Fibroblast of pulmonary artery (primary cell): Measurements from ENCODE around the gene NPNT.

Experiments
- DNase-seq: peaks from one replicate; pipeline ENCODE4 v3.0.0-alpha.2; 2010; ENCODE audit warnings: low read depth
- H3K4me3 ChIP-seq: replicated peaks from 2 replicates; pipeline ENCODE4 v1.5.1; 2011; ENCODE audit warnings: low read depth, mild to moderate bottlenecking, control low read depth, low read length, moderate library complexity
- CTCF ChIP-seq: IDR thresholded peaks from 2 replicates; pipeline ENCODE4 v1.5.1; 2011; ENCODE audit warnings: mild to moderate bottlenecking, control low read depth, low read length, inconsistent platforms; ENCODE audit errors: missing control alignments

The NPNT gene

GRCh38 chr4:106011387-106011786, 116.1 kb downstream of the NPNT start:
- no peak overlapping the region for H3K4me3 ChIP-seq
- no peak for DNase-seq
- TF ChIP-seq CTCF, result no peak

GRCh38 chr4:106017975-106018374, 122.7 kb downstream of the NPNT start:
- no peak overlapping the region for H3K4me3 ChIP-seq
- DNase-seq, result no peak
- no peak for TF ChIP-seq CTCF

- no peak for TF ChIP-seq CTCF
Observed at GRCh38 chr4:106019771-106020170, 124.5 kb downstream of the NPNT start.

More at GRCh38 chr4:106019771-106020170, 124.5 kb downstream of the NPNT start:
- peak; percentile 23 for DNase-seq
- no peak overlapping the region for H3K4me3 ChIP-seq
